SK-N-SH treated with all-trans-retinoic acid at 6 μM for 48 hours (cell line): ENCODE measurements around the gene SLC39A2.

Experiments
- ATAC-seq: fragments of 200-7000 bp; cut with Tn5 transposase; 3 replicates; pipeline ENCODE4 v1.9.1; 2020; ENCODE audit warnings: mild to moderate bottlenecking, moderate library complexity
- BACH2 ChIP-seq: fragments of 250-450 bp; sonication (Bioruptor Pico); IDR thresholded peaks from 2 replicates; pipeline ENCODE4 v1.9.0; 2021; ENCODE audit warnings: mild to moderate bottlenecking, borderline replicate concordance
- CSDC2 ChIP-seq: fragments of 250-450 bp; sonication (Bioruptor Pico); IDR thresholded peaks from 2 replicates; pipeline ENCODE4 v1.5.0; 2020; ENCODE audit warnings: mild to moderate bottlenecking, moderate library complexity
- ESRRG ChIP-seq: fragments of 250-450 bp; sonication (Bioruptor Pico); IDR thresholded peaks from 2 replicates; pipeline ENCODE4 v1.6.1; 2021; ENCODE audit warnings: mild to moderate bottlenecking
- GLIS3 ChIP-seq: fragments of 250-450 bp; sonication (Bioruptor Pico); IDR thresholded peaks from 2 replicates; pipeline ENCODE4 v1.5.0; 2020; ENCODE audit warnings: mild to moderate bottlenecking, moderate library complexity
- ISL1 ChIP-seq: fragments of 250-450 bp; sonication (Bioruptor Pico); IDR thresholded peaks from 2 replicates; pipeline ENCODE4 v2.1.2; 2022; ENCODE audit warnings: mild to moderate bottlenecking, moderate library complexity
- OSR1 ChIP-seq: fragments of 250-450 bp; sonication (Bioruptor Pico); IDR thresholded peaks from 2 replicates; pipeline ENCODE4 v1.8.0; 2022; ENCODE audit warnings: moderate library complexity, mild to moderate bottlenecking, inconsistent platforms
- PPARA ChIP-seq: fragments of 250-450 bp; sonication (Bioruptor Pico); IDR thresholded peaks from 2 replicates; pipeline ENCODE4 v1.5.0; 2020; ENCODE audit warnings: mild to moderate bottlenecking, borderline replicate concordance
- RARB ChIP-seq: fragments of 250-450 bp; sonication (Bioruptor Pico); IDR thresholded peaks from 2 replicates; pipeline ENCODE4 v1.8.0; 2021; ENCODE audit warnings: mild to moderate bottlenecking, moderate library complexity
- SNAI2 ChIP-seq: fragments of 250-450 bp; sonication (Bioruptor Pico); IDR thresholded peaks from 2 replicates; pipeline ENCODE4 v1.5.0; 2020; ENCODE audit warnings: mild to moderate bottlenecking, moderate library complexity
- TCF4 ChIP-seq: fragments of 250-450 bp; sonication (Bioruptor Pico); IDR thresholded peaks from 2 replicates; pipeline ENCODE4 v1.8.0; 2021; ENCODE audit warnings: mild to moderate bottlenecking, moderate library complexity, borderline replicate concordance
- TOX ChIP-seq: fragments of 250-450 bp; sonication (Bioruptor Pico); IDR thresholded peaks from 2 replicates; pipeline ENCODE4 v1.8.0; 2021; ENCODE audit warnings: mild to moderate bottlenecking, moderate library complexity, borderline replicate concordance
- ZC3H10 ChIP-seq: fragments of 250-450 bp; sonication (Bioruptor Pico); IDR thresholded peaks from 2 replicates; pipeline ENCODE4 v1.5.1; 2021; ENCODE audit warnings: mild to moderate bottlenecking, moderate library complexity
- ZFP30 ChIP-seq: fragments of 450-650 bp; formaldehyde crosslinking; IDR thresholded peaks from 2 replicates; pipeline ENCODE4 v1.5.0; 2022; ENCODE audit warnings: mild to moderate bottlenecking, moderate library complexity
- ZNF565 ChIP-seq: fragments of 450-650 bp; formaldehyde crosslinking; conservative IDR thresholded peaks from 2 replicates; pipeline ENCODE4 v1.5.0; 2020; ENCODE audit warnings: low read depth, mild to moderate bottlenecking, moderate library complexity
- ZNF8 ChIP-seq: fragments of 450-650 bp; formaldehyde crosslinking; IDR thresholded peaks from 2 replicates; pipeline ENCODE4 v1.5.0; 2020; ENCODE audit warnings: mild to moderate bottlenecking, moderate library complexity
- TF ChIP-seq, protein P1 (sequence below): fragments of 250-450 bp; sonication (Bioruptor Pico); IDR thresholded peaks from 2 replicates; pipeline ENCODE4 v1.5.1; 2021; ENCODE audit warnings: mild to moderate bottlenecking, moderate library complexity
- TF ChIP-seq, protein P2 (sequence below): fragments of 250-450 bp; sonication (Bioruptor Pico); IDR thresholded peaks from 2 replicates; pipeline ENCODE4 v1.8.0; 2020; ENCODE audit warnings: mild to moderate bottlenecking, moderate library complexity, borderline replicate concordance
- TF ChIP-seq, protein P3 (sequence below): fragments of 250-450 bp; sonication (Bioruptor Pico); IDR thresholded peaks from 2 replicates; pipeline ENCODE4 v1.5.0; 2020; ENCODE audit warnings: mild to moderate bottlenecking, moderate library complexity
- TF ChIP-seq, protein P4 (sequence below): fragments of 250-450 bp; sonication (Bioruptor Pico); IDR thresholded peaks from 2 replicates; pipeline ENCODE4 v1.8.0; 2021; ENCODE audit warnings: low read depth, mild to moderate bottlenecking, moderate library complexity, borderline replicate concordance
- TF ChIP-seq, protein P5 (sequence below): fragments of 250-450 bp; sonication (Bioruptor Pico); IDR thresholded peaks from 2 replicates; pipeline ENCODE4 v1.5.1; 2020; ENCODE audit warnings: low read depth, mild to moderate bottlenecking, moderate library complexity

The SLC39A2 gene

DNA sequence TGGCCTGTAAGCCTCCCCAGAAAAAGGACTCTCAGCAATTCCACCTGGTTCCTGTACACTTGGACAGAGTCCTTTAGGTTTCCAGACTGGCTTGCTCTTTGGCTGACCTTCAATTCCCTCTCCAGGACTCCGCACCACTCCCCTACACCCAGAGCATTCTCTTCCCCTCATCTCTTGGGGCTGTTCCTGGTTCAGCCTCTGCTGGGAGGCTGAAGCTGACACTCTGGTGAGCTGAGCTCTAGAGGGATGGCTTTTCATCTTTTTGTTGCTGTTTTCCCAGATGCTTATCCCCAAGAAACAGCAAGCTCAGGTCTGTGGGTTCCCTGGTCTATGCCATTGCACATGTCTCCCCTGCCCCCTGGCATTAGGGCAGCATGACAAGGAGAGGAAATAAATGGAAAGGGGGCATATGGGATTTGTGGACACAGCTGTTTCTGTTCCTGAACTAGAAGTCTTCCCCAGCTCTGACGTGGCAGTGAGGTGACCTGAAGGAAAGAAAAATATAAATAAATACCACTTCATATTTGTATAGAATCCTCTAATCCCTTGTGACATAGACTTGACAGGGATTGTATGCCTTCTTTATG is 44.4 kb downstream of the SLC39A2 start:
- TF ChIP-seq BACH2 (CRISPR knock-in tag) (no peak), ZNF565 (CRISPR knock-in tag) (no peak), RARB (CRISPR knock-in tag) (no peak), ESRRG (CRISPR knock-in tag) (no peak), ZC3H10 (CRISPR knock-in tag) (no peak), ZFP30 (no peak), TOX (CRISPR knock-in tag) (no peak), PPARA (CRISPR knock-in tag) (no peak), TCF4 (CRISPR knock-in tag) (no peak), GLIS3 (CRISPR knock-in tag) (no peak), ZNF8 (CRISPR knock-in tag) (no peak), ISL1 (CRISPR knock-in tag) (no peak), SNAI2 (CRISPR knock-in tag) (no peak)
- TF ChIP-seq, protein P1, sequence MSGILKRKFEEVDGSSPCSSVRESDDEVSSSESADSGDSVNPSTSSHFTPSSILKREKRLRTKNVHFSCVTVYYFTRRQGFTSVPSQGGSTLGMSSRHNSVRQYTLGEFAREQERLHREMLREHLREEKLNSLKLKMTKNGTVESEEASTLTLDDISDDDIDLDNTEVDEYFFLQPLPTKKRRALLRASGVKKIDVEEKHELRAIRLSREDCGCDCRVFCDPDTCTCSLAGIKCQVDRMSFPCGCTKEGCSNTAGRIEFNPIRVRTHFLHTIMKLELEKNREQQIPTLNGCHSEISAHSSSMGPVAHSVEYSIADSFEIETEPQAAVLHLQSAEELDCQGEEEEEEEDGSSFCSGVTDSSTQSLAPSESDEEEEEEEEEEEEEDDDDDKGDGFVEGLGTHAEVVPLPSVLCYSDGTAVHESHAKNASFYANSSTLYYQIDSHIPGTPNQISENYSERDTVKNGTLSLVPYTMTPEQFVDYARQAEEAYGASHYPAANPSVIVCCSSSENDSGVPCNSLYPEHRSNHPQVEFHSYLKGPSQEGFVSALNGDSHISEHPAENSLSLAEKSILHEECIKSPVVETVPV (CRISPR knock-in tag) = no peak
- TF ChIP-seq, protein P2, sequence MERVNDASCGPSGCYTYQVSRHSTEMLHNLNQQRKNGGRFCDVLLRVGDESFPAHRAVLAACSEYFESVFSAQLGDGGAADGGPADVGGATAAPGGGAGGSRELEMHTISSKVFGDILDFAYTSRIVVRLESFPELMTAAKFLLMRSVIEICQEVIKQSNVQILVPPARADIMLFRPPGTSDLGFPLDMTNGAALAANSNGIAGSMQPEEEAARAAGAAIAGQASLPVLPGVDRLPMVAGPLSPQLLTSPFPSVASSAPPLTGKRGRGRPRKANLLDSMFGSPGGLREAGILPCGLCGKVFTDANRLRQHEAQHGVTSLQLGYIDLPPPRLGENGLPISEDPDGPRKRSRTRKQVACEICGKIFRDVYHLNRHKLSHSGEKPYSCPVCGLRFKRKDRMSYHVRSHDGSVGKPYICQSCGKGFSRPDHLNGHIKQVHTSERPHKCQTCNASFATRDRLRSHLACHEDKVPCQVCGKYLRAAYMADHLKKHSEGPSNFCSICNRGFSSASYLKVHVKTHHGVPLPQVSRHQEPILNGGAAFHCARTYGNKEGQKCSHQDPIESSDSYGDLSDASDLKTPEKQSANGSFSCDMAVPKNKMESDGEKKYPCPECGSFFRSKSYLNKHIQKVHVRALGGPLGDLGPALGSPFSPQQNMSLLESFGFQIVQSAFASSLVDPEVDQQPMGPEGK (CRISPR knock-in tag) = no peak
- TF ChIP-seq, protein P3, sequence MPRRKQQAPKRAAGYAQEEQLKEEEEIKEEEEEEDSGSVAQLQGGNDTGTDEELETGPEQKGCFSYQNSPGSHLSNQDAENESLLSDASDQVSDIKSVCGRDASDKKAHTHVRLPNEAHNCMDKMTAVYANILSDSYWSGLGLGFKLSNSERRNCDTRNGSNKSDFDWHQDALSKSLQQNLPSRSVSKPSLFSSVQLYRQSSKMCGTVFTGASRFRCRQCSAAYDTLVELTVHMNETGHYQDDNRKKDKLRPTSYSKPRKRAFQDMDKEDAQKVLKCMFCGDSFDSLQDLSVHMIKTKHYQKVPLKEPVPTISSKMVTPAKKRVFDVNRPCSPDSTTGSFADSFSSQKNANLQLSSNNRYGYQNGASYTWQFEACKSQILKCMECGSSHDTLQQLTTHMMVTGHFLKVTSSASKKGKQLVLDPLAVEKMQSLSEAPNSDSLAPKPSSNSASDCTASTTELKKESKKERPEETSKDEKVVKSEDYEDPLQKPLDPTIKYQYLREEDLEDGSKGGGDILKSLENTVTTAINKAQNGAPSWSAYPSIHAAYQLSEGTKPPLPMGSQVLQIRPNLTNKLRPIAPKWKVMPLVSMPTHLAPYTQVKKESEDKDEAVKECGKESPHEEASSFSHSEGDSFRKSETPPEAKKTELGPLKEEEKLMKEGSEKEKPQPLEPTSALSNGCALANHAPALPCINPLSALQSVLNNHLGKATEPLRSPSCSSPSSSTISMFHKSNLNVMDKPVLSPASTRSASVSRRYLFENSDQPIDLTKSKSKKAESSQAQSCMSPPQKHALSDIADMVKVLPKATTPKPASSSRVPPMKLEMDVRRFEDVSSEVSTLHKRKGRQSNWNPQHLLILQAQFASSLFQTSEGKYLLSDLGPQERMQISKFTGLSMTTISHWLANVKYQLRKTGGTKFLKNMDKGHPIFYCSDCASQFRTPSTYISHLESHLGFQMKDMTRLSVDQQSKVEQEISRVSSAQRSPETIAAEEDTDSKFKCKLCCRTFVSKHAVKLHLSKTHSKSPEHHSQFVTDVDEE (CRISPR knock-in tag) = no peak
- TF ChIP-seq, protein P4, sequence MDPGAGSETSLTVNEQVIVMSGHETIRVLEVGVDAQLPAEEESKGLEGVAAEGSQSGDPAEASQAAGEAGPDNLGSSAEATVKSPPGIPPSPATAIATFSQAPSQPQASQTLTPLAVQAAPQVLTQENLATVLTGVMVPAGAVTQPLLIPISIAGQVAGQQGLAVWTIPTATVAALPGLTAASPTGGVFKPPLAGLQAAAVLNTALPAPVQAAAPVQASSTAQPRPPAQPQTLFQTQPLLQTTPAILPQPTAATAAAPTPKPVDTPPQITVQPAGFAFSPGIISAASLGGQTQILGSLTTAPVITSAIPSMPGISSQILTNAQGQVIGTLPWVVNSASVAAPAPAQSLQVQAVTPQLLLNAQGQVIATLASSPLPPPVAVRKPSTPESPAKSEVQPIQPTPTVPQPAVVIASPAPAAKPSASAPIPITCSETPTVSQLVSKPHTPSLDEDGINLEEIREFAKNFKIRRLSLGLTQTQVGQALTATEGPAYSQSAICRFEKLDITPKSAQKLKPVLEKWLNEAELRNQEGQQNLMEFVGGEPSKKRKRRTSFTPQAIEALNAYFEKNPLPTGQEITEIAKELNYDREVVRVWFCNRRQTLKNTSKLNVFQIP = no peak
- TF ChIP-seq, protein P5, sequence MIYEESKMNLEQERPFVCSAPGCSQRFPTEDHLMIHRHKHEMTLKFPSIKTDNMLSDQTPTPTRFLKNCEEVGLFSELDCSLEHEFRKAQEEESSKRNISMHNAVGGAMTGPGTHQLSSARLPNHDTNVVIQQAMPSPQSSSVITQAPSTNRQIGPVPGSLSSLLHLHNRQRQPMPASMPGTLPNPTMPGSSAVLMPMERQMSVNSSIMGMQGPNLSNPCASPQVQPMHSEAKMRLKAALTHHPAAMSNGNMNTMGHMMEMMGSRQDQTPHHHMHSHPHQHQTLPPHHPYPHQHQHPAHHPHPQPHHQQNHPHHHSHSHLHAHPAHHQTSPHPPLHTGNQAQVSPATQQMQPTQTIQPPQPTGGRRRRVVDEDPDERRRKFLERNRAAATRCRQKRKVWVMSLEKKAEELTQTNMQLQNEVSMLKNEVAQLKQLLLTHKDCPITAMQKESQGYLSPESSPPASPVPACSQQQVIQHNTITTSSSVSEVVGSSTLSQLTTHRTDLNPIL (CRISPR knock-in tag) = no peak
- no peak for ATAC-seq

DNA sequence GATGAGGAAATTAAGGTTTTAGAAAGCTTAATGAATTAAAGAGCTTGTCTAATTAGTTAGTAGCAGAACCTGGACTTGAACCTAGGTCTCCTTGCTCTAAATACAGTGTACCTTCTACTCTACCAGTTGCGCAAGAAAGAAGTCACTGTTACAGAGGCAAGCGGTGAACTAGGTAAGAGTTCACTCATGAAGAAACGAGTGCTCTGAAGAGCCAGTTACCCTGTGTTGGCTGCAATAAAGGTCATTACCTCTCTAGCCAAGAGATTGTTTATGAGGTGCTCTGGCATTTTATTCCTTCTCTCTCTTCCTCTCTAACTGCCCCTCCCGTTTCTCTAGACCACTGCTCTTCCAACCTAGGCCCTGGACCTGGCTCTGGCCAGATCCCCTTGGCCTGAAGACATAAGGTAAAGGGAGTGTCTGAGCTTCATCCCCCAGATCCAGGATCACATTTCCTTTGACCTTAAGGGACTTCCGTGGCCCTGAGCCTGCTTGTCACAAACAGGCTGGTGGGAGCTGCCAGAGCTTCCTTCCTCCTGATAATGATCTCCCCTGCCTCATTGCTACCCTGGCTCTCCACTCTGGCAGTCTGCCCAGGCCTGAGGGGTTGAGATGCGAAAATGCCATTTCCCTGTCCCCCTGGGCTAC is 45.0 kb downstream of the SLC39A2 start:
- ATAC-seq = no peak
- TF ChIP-seq, protein P2 (CRISPR knock-in tag) = no peak
- TF ChIP-seq TOX (CRISPR knock-in tag) = no peak
- TF ChIP-seq OSR1 = no peak
- TF ChIP-seq ZFP30 = no peak
- TF ChIP-seq CSDC2 (CRISPR knock-in tag) = no peak
- no peak for TF ChIP-seq BACH2 (CRISPR knock-in tag)
- TF ChIP-seq, protein P5 (CRISPR knock-in tag) = no peak
- TF ChIP-seq, all 23 proteins: peak for 0
